Bronchial epithelial cell (primary cell): ENCODE results near the gene C6orf89. TPM values are rescaled to one million over a fixed set of nuclear protein-coding genes. Genes with fewer than 3 reads are reported as not detected.

Experiments used
- DNase-seq: peaks from one replicate; pipeline ENCODE4 v3.0.0-alpha.2; 2010; ENCODE audit warnings: low read depth
- FAIRE-seq: peaks from 2 replicates; lab custom pipeline; 2011; peaks lifted over from hg19 to GRCh38; lab: Jason Lieb, UNC
- H3K27me3 ChIP-seq: 2 replicates; pipeline ENCODE4 v1.5.1; 2011; ENCODE audit warnings: low read length; ENCODE audit not compliant: control insufficient read depth, insufficient read depth
- H3K36me3 ChIP-seq: 2 replicates; pipeline ENCODE4 v1.5.1; 2011; ENCODE audit warnings: low read length; ENCODE audit not compliant: control insufficient read depth, insufficient read depth
- H3K4me3 ChIP-seq: 2 replicates; pipeline ENCODE4 v1.5.1; 2011; ENCODE audit warnings: mild to moderate bottlenecking, low read depth, low read length, control low read depth
- total RNA-seq: library from RNA; depleted of rRNA; stranded (reverse); fragments of >200 nt; gene quantifications from 2 replicates; pipeline ENCODE4 v1.2.1, GENCODE V29; 2014
- TF ChIP-seq, protein P1 (sequence below): IDR thresholded peaks from 2 replicates; pipeline ENCODE4 v1.5.1; 2011; ENCODE audit warnings: mild to moderate bottlenecking, moderate library complexity, low read length, control low read depth, inconsistent platforms; ENCODE audit not compliant: insufficient read depth, severe bottlenecking

Gene C6orf89
- total RNA-seq, 1 donor from 2014 or later, result 21.9 TPM

DNA sequence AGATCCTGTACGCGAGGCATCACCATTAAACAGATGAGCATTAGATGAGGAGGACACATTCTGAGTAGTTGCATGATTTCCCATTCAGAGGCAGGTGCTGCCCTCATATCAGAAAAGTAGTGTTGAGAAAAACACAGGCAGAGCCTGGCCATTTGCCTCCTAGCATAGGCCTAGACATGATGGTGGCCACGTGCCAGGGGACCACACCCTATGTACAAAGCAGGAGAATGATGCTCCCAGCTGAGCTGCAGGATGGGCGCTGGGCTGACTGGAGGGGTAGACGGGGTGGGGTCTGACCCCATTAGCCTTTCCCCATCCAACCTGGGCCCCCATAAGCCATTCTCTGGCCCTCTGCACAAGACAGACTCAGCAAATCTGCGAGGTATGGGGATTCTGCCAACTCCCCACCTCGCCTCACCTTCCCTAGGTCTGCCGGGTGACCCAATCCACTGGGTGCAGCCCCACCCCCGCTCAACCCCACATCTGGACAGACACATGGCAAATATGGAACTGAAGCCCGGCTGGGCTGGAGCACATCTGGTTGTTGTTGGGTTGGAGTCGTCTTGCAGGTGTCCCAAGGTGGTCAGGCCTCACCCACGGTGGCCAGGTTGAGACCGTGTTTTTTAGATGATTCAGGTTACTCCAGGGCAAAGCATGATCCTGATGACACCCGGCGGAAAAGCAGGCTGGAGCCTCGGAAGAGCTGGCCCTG lies 82.7 kb downstream of the C6orf89 start:
- Histone ChIP-seq H3K4me3 (no peak overlapping the region), H3K36me3 (peaks cover 29% of the 10 kb centered on the region), H3K27me3 (no peaks in the 10 kb centered on the region)
- FAIRE-seq, result peak; percentile 13
- peak; percentile 50 for DNase-seq
- TF ChIP-seq, protein P1, sequence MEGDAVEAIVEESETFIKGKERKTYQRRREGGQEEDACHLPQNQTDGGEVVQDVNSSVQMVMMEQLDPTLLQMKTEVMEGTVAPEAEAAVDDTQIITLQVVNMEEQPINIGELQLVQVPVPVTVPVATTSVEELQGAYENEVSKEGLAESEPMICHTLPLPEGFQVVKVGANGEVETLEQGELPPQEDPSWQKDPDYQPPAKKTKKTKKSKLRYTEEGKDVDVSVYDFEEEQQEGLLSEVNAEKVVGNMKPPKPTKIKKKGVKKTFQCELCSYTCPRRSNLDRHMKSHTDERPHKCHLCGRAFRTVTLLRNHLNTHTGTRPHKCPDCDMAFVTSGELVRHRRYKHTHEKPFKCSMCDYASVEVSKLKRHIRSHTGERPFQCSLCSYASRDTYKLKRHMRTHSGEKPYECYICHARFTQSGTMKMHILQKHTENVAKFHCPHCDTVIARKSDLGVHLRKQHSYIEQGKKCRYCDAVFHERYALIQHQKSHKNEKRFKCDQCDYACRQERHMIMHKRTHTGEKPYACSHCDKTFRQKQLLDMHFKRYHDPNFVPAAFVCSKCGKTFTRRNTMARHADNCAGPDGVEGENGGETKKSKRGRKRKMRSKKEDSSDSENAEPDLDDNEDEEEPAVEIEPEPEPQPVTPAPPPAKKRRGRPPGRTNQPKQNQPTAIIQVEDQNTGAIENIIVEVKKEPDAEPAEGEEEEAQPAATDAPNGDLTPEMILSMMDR, result no peak

DNA sequence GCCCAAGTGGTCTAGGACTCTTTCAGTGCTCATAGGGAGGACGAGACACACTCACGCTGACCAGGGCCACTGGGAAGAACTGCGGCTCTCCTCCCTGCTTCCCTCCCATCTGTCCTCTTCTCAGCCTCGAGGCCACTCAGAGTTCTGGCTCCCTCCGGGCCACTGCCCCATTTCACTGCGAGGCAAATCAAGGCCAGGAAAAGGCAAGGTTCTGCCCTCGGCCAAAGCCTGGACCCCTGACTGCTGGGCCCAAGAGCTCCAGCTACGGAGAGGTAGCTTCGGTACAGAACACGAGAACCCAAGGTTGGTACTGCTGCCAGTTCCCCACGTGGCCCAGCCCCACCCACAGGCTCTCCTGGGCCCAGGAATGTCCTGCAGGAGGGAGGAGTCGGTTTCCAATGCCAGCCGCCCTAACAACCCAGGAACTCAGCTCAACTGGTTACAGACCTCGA lies 83.5 kb downstream of the C6orf89 start:
- no peak for DNase-seq
- TF ChIP-seq, protein P1, result no peak
- Histone ChIP-seq H3K4me3 (no peak overlapping the region), H3K27me3 (no peaks in the 10 kb centered on the region), H3K36me3 (peaks cover 29% of the 10 kb centered on the region)
- FAIRE-seq, result peak; percentile 28

DNA sequence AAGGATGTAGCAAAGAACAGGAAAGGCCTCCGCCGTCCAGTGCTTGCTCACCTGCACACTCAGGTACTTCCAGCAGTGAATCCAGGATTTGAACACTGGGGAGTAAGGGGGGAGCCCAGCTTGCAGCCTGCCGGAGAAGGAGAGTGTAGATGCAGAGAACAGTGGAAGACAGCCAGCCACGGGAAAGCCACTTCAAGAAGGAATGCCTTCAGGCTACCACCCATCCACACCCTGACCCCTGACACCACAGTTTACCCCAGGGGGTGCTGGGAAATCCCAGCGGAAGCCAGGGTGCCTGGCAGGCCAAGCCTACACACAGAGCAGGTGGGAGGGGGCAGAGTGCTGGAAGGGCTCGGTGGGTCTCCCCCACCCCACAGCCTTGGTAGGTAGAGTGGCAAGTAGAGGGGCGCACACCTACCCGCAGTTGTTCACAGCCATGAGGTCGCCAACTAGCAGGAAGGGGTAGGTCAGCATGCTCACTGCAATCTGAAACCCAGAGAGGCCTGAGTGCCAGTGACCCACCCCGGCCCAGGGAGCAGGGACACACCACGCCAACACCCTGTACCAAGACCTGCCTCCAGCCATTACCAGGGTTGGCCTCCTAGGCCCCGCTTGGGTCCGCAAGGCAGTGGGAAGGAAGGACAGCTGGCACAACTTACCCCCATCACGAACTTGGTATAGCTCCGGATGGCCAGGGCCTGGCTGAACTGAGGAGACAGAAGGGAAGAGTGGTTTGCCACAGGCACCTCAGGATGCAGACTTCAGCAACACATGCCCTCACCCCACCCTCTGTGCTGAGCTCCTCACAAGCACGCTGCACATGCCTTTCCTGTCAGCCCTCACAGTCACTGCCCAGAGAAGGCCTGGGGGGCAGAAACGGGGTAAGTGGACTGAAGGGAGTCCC lies 84.5 kb downstream of the C6orf89 start:
- H3K27me3 ChIP-seq, result no peaks in the 10 kb centered on the region
- peaks cover 31% of the 10 kb centered on the region for H3K36me3 ChIP-seq
- H3K4me3 ChIP-seq, result no peak overlapping the region
- TF ChIP-seq, protein P1, result no peak
- DNase-seq, result no peak
- no peak for FAIRE-seq

DNA sequence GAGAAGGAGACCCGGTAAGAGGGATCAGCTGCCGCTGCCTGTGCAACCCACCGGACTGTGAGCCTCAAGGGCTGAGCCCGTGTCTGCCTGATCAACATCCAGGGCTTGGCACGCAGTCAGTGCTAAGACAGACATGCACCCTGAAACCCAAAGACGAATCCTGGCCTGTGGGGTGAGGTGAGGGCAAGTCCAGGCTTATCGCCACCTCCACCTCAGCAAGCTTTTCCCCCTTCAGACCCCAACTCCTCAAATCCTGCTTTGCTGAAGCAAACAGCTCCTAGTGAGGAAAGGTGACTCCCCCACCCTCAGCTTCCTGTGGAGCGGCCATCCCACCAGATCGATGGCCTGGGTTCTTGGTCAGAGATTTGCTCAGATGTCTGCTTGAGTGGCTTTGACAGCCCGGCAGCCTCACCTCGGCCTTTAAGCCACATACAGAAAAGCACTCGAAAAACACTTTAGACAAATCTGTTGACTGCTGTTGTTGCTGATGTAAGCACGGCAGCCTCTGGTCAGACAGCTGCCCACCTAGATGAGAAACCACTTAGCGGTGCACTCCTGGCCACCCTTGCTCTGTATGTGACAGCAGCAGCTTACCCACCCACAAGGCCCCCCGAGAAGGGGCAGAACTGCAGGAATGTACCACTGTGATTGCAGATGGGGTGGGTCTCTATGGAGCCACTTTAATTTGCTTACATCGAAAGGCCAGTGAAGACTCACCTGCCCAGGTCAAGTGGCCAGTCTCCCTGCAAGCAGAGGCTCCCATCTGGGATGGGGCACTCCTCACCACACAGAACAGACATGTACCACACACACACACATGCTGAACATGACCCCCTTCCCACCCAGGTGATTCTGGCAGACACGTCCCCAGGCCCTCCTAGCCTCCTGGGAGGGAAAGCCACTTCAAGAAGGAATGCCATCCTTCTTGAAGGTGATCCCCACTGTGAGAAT lies 85.4 kb downstream of the C6orf89 start:
- FAIRE-seq (no peak), DNase-seq (no peak)
- H3K27me3 ChIP-seq, result no peaks in the 10 kb centered on the region
- no peak overlapping the region for H3K4me3 ChIP-seq
- TF ChIP-seq, protein P1, result no peak
- peaks cover 38% of the 10 kb centered on the region for H3K36me3 ChIP-seq

DNA sequence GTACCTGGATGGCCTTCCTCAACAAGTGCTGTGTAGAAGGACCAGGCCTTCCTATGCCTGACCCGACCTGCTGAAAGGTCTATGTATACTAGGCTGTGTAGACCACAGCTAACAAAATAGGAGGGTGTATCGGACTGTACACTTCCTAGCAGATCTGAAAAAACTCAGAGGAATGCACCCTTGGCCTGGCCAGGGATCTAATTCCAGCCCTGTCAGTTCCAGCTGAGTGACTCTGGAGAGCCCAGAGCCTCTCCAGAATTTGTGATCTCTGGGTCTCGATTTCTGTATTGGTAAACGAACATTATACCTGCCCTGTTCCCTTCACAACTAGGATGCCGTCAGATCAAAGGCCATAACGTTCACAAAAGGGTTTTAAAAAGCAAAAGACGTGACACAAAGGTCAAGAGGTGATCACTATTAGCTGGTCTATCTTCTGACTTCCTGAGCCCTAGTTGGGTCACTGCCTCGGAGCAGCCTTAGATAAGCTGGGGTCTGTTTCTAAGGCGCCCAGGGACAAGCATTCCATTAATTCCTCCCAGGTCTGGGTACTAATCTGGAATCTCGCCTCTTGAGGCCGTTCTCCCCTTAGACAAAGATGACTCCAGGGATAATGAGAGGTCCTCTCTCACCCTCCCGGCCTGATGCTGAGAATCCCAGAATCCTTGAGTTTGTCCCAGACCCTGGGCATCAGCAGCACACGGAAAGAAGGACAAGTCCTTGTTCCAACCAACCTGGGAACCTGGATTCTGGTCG lies 86.3 kb downstream of the C6orf89 start:
- Histone ChIP-seq H3K4me3 (no peak overlapping the region), H3K36me3 (peaks cover 44% of the 10 kb centered on the region), H3K27me3 (no peaks in the 10 kb centered on the region)
- TF ChIP-seq, protein P1, result no peak
- FAIRE-seq (no peak), DNase-seq (no peak)
